RWPE1 (cell line): ENCODE results near the gene ZMYND8.
A peak's percentile ranks its signal among the peaks of the same experiment; 100 is the strongest.

Experiments used
- CTCF ChIA-PET: fragments of 350-600 bp; sonication (Branson Sonifier 250); formaldehyde crosslinking; extraction: SDS; loops from one replicate; lab custom pipeline; 2021; lab: Yijun Ruan, JAX
- POLR2A ChIA-PET: fragments of 400-600 bp; formaldehyde crosslinking; extraction: SDS; loops from one replicate; lab custom pipeline; 2020; ENCODE audit warnings: antibody characterized with exemption; ENCODE audit not compliant: low non-redundant PET; lab: Yijun Ruan, JAX
- DNase-seq: peaks from one replicate; pipeline ENCODE4 v3.0.0; 2012; ENCODE audit warnings: low spot score
- H3K27ac ChIP-seq: fragments of 450-650 bp; 2 replicates; pipeline ENCODE4 v1.5.1; 2017
- CTCF ChIP-seq: fragments of 450-650 bp; conservative IDR thresholded peaks from 2 replicates; pipeline ENCODE4 v1.5.1; 2017; ENCODE audit warnings: low read depth, mild to moderate bottlenecking

ZMYND8 gene

GRCh38 chr20:47358039-47358671 lies 1.7 kb upstream of the ZMYND8 start:
- H3K27ac ChIP-seq = peak overlapping the region; percentile 100
- POLR2A ChIA-PET = interaction anchor here (0.6 to 6.7 kb wide), 6 partner anchors 8 to 221 kb away, joined by 3 to 54 read pairs (median 3); no protein-coding TSS in a partner anchor
- DNase-seq = no peak

GRCh38 chr20:47357296-47358038 lies 968 bp upstream of the ZMYND8 start:
- ChIA-PET POLR2A (interaction anchor here (0.6 to 6.7 kb wide), 3 partner anchors 35 to 221 kb away, joined by 3 to 54 read pairs (median 3); no protein-coding TSS in a partner anchor), CTCF (interaction anchor here (0.6 to 4.1 kb wide), 4 partner anchors 26 to 85 kb away, joined by 3 to 39 read pairs (median 6); no protein-coding TSS in a partner anchor)
- TF ChIP-seq CTCF = no peak
- H3K27ac ChIP-seq = peak overlapping the region; percentile 100
- peak; percentile 65 for DNase-seq

More at GRCh38 chr20:47358039-47358671, 1.7 kb upstream of the ZMYND8 start:
- CTCF ChIA-PET = interaction anchor here (0.6 to 4.1 kb wide), 6 partner anchors 20 to 86 kb away, joined by 3 to 39 read pairs (median 3); no protein-coding TSS in a partner anchor
- no peak for TF ChIP-seq CTCF

- CTCF ChIA-PET = interaction anchor here (0.6 to 4.1 kb wide), 5 partner anchors 23 to 305 kb away, joined by 3 to 39 read pairs (median 5); no protein-coding TSS in a partner anchor
- no peak for TF ChIP-seq CTCF
- POLR2A ChIA-PET = interaction anchor here (0.6 to 6.7 kb wide), 2 partner anchors 38 to 148 kb away, joined by 3 to 54 read pairs; no protein-coding TSS in a partner anchor
- H3K27ac ChIP-seq = peak overlapping the region; percentile 100
- DNase-seq = no peak
Measured at GRCh38 chr20:47356220-47356525, 326 bp downstream of the ZMYND8 start.

GRCh38 chr20:47355489-47356219 lies 845 bp downstream of the ZMYND8 start:
- TF ChIP-seq CTCF = no peak
- no peak for DNase-seq
- peak overlapping the region; percentile 100 for H3K27ac ChIP-seq
- POLR2A ChIA-PET = interaction anchor here (0.6 to 6.7 kb wide), 2 partner anchors 38 to 148 kb away, joined by 3 to 54 read pairs; no protein-coding TSS in a partner anchor
- CTCF ChIA-PET = interaction anchor here (0.7 to 4.1 kb wide), 3 partner anchors 24 to 305 kb away, joined by 3 to 39 read pairs (median 5); no protein-coding TSS in a partner anchor

- DNase-seq = peak; percentile 42
- no peak overlapping the region for H3K27ac ChIP-seq
- TF ChIP-seq CTCF = no peak
- CTCF ChIA-PET = interaction anchor here (0.7 to 2.6 kb wide), 2 partner anchors 25 to 29 kb away, joined by 3 to 13 read pairs; no protein-coding TSS in a partner anchor
- POLR2A ChIA-PET = no interaction called here
Measured at GRCh38 chr20:47354714-47355488, 1.6 kb downstream of the ZMYND8 start.
